Erythroblast (primary cell): ENCODE results near the gene MGAT5.
A peak's percentile ranks its signal among the peaks of the same experiment; 100 is the strongest.

ENCODE experiments used
- DNase-seq, 2 experiments: peaks; one replicate each; lab custom pipeline; 2025; lab: John Stamatoyannopoulos, UW
- GATA1 ChIP-seq: IDR thresholded peaks from 2 replicates; pipeline ENCODE4 v1.6.1; 2011; ENCODE audit warnings: low read depth, mild to moderate bottlenecking, control low read depth, low read length, moderate library complexity
- POLR2A ChIP-seq: IDR thresholded peaks from 2 replicates; pipeline ENCODE4 v1.6.1; 2011; ENCODE audit warnings: mild to moderate bottlenecking, low read length

Gene MGAT5

DNA sequence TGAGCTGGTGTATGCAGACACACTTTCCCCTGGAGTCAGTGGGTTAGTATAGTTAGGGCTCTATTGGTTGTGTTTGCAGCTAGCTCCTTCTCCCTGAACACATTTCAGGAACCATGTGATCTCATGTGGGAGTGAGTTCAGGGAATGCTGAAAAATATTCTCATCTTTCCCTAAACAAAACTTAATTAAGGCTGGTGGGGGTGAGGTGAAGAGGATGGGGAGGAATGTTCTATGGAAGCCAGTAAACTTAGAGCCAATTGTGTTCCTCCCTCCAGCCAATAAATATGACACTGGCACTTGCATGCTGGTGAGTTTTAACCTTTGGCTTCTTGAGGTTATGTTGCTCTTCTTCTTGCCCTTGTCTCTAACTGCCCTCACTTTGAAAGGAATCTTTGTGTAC lies 952 bp downstream of the MGAT5 start:
- no peak for DNase-seq
- no peak for TF ChIP-seq POLR2A
- TF ChIP-seq GATA1, result no peak

DNA sequence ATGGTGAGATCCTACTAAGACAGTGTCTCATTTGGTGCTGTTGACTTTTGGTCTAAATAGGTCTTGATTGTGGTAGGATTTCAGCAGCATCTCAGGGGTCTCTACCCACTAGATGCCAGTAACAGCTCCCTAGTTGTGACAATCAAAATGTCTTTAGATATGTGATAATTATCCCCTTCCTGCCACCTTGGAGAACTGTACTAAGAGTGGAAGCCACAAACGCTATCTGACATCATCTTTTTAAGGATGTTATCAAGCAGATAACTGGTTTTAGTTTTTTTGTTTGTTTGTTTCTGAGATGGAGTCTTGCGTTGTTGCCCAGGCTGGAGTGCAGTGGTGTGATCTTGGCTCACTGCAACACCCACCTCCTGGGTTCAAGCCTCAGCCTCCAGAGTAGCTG lies 3.1 kb downstream of the MGAT5 start:
- TF ChIP-seq GATA1 (no peak), POLR2A (no peak)
- DNase-seq, result no peak

DNA sequence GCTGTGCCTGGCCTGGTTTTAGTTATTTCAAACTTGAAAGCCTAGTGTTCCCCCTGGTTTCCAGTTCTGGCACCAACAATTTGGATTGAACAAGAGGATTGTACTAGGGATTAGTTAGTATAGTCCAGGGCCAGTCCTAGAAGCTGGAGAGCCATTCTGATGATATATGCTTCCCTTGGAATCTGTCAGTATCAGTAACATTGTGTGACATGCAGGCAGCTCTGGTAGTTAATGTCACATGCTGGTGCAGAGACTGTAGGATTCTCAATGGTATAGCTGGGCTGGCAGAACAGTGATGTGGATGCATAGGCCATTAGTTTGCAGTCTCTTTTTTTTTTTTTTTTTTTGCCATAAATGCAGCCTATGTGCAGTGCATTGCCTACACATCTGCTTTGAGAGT lies 3.6 kb downstream of the MGAT5 start:
- DNase-seq, result no peak
- no peak for TF ChIP-seq POLR2A
- no peak for TF ChIP-seq GATA1

DNA sequence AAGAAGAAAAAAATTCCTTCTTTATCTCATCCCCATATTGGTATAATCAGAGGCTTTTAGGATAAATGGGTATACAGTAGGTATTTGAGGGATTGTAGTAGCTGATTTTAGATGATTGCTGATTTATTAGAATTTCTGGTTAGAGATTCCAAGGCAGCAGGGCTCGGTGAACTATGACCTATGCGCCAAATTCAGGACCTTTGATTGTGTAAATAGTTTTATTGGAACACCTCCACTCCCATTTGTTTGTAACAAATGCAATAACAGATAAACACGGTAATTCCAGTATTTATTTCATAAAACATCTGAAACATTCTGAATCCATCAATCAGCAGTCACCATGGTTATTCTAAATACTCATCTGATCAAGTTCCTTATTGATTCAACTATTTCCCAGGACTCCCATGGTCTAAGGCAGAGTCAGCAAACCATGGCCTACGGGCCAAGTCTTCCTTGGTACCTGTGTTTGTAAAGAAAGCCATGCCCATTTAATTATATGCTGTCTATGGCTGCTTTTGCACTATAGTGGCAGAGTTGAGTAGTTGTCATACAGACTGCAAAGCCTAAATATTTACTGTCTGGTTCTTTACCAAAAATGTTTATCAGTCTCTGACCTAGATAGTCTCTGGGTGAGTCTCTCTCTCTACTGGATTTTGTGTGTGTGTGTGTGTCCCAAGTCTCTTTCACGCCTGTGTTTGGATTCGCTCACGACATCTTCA lies 4.3 kb downstream of the MGAT5 start:
- TF ChIP-seq POLR2A (no peak), GATA1 (no peak)
- no peak for DNase-seq

DNA sequence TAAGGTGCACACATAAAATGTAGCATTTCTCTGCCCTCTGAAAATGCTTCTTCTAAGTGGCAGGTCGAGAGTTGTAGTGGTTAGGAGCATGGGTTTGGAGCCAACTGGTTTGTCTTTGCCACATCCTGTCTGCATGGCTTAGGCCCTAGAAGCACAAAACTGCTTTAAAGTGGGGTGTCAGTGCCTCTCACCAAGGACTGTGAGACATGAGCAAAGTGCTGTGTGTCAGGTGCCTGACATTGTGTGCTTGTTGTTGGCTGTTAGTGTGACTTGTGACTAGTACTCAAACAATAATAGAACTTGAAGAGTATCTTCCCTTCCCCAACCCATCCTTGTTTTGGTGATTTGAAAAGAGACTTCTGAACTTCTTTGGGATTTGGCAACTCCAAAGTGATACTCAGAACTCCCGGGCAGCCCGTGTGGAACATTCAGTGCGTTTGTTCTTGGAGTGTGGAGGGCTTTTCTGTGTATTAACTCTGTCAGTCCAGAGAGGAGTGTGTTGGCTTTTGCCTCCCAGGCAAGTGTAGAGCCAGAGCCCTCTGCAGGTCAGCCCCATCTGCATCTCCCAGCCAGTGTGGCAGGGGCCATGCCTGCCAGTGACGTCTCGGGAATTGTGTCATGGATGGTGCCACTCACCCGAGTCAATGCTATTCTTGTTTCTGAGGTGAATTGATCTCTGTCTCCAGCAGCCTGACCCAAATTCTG lies 5.0 kb downstream of the MGAT5 start:
- TF ChIP-seq GATA1 (no peak), POLR2A (no peak)
- no peak for DNase-seq

DNA sequence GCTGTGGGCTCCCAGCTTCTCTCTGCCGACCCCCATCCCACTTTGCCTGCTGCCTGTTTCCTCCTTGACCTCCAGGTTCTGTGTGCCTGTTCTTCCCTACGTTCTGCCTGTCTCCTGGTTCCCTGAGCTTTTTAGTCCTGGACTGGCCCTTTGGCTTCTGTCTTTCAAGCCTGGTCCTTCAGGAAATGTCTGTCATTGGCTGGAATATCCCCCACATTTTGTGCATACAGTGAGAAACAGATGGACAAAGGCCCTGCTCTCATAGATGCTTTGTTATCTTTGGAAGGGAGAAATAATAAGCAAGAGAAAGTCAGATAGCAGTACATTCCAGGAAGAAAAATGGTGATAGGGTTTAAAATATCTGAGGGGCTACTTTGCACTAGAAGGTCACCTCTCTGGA lies 5.7 kb downstream of the MGAT5 start:
- no peak for DNase-seq
- TF ChIP-seq POLR2A, result no peak
- TF ChIP-seq GATA1, result no peak

DNA sequence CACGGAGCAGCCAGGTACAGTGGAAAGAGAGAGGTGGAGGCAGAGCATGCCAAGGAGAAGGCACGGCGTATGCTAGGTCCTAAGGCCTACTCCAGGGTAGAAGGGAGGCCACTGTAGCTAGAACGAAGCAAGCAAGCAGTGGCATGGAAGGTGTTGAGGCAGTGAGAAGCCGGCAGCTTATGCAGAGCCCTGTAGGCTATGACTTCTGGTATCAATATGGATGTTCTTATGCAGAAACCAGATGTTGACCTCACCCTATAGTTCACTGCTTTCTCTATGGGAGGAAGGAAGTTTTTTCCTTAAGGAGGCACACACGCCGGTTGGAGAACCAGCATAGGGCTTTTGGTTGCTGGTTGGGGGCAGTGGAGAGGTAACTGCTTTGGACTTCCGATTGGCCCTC lies 6.1 kb downstream of the MGAT5 start:
- no peak for TF ChIP-seq POLR2A
- no peak for TF ChIP-seq GATA1
- DNase-seq, result no peak

DNA sequence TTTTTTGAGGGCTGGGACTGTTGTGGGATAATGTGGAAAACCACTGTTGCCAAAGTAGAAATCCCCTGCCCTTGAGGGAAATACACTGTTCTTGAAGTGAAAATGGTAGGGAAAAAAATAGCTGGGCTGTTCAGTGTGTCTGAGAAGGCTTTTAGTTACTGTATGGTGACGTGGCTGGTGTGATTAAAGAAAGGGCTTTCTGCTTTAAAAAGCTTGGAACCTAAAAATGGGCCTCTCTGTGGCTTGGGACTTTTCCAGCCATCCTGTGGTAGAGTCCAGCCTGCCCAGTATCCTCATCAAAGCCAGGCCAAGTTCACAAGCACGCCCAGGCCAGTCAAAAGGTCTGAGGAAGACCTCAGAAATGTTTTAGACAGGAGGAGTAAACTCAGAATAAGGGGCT lies 6.8 kb downstream of the MGAT5 start:
- DNase-seq, result no peak
- TF ChIP-seq POLR2A, result no peak

DNA sequence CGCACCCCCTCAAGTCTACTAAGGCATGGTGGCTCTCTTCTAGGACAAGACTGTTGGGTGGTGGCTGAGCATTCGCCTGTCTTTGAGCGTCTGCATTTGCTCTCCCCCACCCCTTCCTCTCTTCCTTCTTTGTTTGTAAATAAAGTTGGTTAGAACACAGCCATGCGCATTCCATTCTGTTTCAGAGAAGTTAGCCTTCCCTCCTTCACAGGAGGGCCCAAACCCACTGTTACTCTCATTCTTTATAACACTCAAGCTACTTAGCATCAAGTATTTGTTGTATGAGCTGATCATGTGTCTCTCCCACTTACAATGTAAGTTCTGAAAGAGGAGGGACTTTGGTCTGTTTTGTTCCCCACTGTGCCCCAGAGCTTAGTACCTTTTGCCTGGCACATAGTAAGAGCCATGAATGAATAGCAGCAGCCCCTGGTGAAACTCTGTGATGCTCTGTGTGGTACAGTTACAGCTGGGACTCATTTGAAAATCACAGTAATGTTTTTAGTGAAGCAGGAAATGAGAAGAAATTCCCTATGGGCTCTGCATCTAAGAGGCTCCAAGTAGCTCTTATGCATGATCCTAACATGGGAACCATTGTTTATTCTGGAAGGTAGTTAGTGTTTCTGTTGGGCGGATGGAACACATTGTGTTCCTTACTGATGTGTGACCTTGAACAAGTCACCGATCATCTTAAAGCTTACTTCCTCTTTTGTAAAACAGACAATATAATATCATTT lies 7.7 kb downstream of the MGAT5 start:
- DNase-seq, result no peak
- TF ChIP-seq GATA1 (no peak), POLR2A (no peak)

DNA sequence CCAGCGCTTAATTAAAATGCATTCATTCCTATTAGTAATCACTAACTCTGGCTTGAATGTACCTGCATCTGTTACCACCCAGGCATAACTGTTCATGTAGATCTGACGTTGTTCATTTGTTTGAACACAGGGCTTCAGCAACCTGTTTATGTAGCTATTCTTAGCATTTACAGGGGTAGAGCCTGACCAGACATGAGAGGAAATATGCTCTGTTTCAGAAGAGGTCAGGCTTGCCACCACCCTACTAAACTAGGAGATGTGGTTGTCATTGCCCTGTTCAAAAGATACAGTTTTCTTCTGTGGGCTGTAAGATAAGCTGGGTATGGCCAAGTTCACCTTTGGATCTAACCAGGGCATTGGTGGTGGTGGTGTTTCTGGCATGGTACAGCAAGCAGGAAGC lies 8.8 kb downstream of the MGAT5 start:
- peak in 1 of 2 experiments; percentile 12 for DNase-seq
- TF ChIP-seq GATA1 (no peak), POLR2A (no peak)

DNA sequence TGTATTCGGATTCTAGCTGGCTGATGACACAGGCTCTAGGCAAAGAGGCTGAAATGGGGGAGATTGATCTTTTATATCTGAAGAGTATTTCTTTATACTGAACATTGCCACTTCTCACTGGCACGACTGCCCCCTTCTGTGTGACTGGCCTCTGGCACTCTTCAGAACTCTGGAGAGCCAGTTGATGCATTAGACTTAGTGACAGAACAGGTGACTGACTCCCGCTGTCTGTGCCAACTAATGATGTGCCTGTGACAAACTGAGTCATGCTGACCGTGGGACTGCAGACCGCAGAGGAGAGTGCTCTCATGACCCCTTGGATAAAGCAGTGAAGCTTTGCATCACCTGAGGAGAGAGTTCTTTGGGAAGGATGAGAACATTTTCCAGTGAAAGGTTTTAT lies 14.4 kb downstream of the MGAT5 start:
- TF ChIP-seq GATA1, result no peak
- no peak for TF ChIP-seq POLR2A
- no peak for DNase-seq

DNA sequence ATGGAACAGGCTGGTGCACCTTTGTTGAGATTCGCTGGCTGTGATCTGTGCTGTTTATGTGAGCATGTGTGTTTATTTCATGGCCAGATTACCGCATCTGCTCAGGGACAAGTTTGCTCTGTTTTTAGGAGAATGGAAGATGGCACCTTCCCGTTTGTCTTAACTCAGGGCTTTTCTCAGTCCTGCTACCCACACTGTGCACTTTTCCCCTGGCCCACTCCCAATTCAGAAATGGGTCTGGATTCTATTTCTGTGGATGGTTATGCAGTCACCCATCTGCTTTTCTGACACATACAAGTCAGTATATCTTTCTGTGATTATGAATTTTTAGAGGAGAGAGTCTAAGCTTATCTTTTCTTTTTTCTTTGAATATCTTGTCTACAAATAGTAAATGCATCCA lies 15.4 kb downstream of the MGAT5 start:
- DNase-seq, result no peak
- TF ChIP-seq GATA1 (no peak), POLR2A (no peak)

DNA sequence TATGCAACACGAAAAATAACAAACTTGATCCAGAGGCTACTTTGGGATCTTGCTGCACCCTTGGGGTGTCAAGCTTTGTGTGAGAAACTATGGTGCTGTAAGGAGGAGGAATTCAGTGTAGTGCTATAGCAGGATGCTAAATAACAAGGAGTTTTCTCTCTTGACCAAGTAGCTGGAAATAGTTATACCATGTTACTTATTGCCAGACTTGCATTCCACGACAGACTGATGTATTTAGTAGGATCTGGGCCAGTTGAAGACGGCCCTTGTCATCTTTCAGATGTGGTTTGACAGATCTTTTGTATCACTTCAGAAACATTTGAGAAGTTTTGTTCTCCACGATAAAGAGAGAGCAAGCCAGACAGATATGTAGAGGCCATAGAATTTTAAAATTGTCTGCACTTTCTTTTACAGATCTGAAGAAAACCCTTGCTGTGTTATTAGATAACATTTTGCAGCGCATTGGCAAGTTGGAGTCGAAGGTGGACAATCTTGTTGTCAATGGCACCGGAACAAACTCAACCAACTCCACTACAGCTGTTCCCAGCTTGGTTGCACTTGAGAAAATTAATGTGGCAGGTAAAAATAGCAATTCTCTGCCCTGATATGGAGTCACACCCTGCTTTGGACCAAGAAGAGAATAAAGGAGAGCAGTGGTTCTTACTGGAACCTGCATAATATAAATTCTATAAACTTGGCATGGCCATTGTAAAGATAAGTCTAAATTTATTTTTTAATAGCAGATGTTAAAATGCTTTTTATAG lies 16.3 kb downstream of the MGAT5 start:
- TF ChIP-seq POLR2A (no peak), GATA1 (no peak)
- DNase-seq, result no peak
